Activated effector memory CD4-positive, alpha-beta T cell treated with anti-CD3 and anti-CD28 coated beads, Interleukin-2, amount 50 U/mL, for 16 hours (primary cell): ENCODE data around the gene MRPL24.
A peak's percentile ranks its signal among the peaks of the same experiment; 100 is the strongest.
"Not testable (repeated sequence)": the region's sequence is repeated elsewhere in the genome, so short reads cannot be mapped to it uniquely, and the experiment has no call there.

Experiments
- DNase-seq: peaks from one replicate; pipeline ENCODE4 v3.0.0-alpha.2; 2020

MRPL24 gene

DNA sequence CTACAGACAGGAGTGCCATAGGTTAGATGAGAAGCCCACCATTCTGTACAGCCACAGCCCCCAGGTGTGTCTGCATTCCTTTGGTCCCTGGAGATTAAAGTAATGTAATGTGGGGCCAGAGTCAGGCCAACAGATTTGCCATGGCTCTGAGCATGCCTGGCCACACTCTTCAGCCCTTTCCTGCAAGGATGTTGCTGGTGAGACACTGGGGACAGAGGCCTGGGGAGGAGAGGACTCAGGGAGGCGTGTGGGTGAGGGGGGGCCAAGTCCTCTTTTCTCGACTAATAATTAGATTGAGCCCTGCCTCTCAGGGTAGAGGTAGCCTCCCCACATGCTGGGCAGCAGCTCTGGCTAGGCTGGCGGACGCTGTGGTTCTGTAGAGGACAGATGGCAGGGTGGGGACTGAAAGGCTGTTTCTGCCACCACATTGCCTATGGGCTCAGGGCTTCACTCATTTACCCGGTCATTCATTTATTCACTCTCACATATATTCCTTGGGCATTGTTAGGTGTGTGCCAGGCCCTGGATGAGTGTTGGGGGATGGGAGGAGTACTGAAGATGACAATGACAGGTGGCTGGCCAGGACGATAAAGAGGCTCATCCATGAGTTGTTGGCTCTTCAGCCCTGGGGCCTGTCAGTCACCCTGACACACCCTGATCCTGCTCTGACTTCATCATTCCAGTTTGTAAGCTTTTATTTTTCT is 19.4 kb upstream of the MRPL24 start:
- DNase-seq, result no peak

DNA sequence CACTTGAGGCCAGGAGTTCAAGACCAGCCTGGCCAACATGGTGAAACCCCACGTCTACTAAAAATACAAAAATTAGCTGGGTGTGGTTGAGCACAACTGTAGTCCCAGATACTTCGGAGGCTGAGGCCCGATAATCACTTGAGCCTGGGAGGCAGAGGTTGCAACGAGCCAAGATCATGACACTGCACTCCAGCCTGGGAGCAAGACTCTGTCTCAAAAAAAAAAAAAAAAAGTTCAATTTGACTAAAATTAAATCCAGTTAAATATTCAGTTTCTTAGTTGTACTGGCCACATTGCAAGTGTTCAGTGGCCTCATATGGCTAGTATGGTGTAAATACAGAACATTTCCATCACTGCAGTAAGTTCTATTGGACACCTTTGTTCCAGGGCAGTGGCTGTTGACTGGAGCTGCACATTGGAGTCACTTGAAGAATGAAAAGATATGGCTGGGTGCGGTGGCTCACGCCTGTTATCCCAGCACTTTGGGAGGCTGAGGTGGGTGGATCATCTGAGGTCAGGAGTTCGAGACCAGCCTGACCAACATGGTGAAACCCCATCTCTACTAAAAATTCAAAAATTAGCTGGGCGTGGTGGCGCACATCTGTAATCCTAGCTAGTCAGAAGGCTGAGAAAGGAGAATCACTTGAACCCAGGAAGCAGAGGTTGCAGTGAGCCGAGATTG is 16.8 kb upstream of the MRPL24 start:
- DNase-seq, result not testable (repeated sequence)

DNA sequence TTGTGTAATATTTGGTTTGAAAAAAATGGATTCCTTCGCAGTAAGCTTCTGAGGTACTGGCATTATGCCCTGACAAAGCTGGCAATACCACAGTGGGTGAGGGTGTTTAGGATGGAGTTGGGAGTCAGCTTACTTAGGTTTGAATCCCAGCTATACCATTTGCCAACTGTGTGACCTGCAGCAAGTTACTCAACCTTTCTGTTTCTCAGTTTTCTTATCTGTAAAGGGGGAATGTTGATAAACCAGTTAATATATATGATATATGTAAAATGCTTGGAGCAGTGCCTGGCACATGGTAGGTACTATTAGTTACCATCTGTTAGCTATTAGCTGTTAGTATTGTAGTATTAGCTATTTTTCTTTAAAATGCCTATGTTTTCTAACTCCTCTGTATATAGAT is 15.5 kb upstream of the MRPL24 start:
- DNase-seq, result no peak

DNA sequence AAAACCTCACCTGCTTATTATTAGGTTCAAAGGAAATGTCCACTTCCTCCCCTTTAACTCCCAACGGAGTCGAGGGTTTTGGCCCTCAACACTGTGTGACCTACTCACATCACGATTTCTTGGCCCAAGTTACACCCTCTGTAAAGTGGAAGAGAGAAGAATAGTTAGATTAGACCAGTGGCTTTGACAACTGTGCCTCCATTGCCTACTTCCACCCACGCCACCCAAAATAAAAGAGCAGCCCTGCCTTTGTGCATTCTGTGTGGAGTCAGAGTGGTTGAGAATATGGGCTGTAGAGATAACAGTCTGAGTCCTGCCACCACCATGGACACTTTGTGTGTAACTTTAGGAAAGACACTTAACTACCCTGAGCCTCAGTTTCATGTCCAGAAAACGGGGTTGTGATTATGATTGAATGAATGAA is 14.7 kb upstream of the MRPL24 start:
- DNase-seq, result no peak

DNA sequence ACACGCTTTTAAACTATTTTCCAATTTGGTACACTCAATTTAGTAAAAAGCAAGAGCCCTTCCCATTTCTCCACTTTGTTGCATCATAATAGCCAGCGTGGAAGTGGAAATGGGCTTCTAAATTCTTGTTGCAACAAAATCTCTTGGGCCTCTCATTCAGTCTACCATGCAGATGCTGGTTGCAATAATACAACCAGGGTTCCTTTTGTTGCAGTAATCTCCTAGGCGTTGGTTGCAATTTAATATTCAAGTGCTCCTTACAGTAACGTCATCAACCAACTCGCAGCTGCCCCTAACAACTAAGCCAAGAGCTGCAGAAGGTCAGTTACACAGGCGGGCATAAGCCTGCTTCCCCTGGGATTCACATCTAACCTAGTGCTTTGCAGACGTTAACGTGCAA is 13.3 kb upstream of the MRPL24 start:
- DNase-seq, result no peak

DNA sequence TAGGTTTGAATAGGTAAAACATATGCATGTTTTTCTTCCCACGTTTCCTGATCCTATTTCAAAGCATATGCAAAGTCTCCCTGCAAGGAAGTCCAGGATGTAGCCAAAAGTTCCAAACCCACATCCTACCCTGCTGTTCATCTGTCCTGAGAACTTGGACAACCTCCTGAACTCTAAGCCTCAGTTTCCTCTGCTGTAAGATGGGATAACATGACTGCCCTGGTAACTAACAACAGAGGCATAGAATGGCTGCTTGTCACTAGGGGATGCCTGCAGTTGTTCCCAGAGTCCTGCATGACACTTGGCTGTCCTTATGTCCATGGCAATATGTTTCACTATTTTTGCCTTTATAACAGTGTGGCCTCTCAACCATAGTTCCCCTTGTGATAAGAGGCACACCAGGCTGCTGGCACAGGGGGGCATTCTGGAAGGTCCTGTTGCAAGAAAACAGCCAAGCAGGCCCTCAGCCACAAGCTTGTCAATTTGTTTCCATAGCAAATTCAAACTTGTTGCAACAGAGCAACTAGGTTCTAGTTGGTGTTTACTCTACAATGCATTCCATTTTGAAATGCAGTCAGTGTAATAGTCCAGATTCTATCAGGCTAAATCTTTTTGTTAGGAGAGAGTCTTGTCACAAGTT is 12.1 kb upstream of the MRPL24 start:
- no peak for DNase-seq

DNA sequence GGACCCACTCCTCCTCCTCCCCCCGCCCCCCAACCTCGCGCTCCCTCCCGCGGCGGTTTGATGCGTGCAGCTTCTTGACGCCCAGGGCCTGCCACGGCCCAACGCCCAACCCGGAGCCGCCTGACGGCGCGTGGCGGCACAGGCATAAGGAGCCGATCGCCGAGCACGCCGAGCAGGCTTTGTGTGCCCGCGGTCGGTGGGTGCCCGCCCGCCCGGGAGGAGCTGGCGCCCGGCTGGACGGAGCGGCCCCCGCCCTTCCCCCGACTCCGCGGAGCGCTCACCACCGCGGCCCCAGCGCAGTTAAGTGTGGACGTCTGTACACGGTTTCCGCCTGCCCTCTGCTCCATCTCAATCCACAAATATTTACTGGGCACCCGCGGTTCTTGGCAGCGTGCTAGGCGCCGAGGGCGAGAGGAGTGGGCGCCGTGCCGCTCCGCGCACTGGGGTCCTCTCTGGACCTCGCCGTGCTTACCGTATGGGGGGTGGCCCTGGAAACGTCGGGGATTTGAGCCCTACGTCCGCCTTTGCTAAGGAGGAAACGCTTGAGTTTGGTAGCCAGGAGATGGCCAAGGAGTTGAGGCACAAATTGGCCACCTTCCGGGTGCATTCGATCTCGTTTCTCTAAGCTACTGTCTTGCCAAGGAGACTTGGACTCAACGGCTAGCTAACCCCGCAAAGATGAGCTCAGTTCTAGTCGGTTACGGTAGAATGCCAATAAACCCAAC is 11.0 kb upstream of the MRPL24 start:
- DNase-seq, result peak; percentile 99

DNA sequence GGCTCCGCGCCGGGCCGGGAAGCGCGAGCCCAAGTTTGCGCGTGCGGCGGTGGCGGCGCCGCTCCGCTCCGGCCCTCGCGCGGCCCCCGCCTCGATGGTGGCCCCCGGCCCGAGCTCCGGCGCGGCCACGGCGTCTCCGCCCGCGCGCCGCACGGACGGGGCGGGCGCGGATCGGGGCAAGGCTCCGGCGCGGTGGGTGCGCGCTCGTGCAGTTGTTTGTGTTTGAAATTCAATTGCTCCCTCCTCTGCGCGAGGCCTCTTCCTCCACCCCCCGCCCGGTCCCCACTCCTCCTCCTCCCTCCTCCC is 10.5 kb upstream of the MRPL24 start, which contains the start of gene HDGF:
HDGF (minus strand) TSS at position 225 of the 306 bp plus-strand sequence. CDS start 246 bp downstream, outside the sequence.
- no peak for DNase-seq

DNA sequence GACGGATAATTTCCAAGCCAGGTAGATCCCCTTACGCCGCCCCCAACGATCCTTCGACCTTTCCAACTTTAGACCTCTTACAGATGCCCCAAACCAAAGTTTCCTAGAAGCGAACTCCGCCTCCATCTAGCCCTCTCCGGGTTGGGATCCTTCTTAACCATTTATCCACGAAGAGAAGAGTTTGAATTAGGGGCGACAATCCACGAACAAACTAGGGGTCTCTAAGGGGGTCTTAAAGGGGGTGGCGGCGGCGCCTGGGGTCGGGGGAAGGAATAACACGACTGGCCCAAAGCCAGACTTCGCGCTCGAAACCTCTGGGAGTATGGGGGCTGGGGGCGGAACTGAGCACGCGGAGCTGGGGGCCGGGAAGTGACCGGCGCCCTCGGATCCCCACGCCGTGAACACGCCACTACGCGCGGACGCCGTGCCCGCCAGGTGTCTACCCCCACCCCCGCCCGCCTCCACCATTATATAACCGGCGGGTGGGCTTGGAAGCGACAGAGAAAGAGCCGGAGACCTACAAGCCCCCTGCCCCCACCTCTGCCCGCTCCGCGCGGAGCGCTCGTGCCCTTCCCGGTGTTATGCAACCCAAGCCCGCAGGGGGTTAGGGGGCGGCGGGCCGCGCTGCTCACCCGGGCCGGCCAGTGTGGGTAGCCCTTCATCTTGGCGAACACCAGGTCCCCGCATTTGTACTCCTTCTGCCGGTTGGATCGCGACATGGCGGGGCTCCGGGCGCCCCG is 10.0 kb upstream of the MRPL24 start:
- peak; percentile 80 for DNase-seq

DNA sequence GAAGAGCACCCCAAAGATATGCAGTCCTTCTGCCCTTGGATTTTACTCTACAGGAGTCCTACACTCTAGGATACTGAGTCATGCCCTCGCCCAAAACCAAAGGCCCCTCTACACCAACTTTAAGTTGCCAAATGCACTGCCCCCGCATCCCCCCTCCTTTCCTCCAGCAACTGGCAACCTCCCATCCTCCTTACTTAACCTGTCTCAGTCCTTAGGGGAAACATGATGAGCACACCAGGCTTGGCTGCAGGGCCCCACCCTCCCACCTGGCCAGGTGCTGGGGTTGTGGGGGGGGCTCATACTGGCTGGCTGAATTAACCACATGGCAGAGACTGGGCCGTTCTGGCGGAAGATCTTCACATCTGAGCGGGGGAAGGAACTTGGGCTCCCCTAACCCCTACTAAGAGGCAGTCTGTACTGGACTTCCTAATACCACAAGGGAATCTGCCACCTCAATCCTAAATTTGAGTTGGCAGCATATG is 9.3 kb upstream of the MRPL24 start:
- DNase-seq, result peak; percentile 80

DNA sequence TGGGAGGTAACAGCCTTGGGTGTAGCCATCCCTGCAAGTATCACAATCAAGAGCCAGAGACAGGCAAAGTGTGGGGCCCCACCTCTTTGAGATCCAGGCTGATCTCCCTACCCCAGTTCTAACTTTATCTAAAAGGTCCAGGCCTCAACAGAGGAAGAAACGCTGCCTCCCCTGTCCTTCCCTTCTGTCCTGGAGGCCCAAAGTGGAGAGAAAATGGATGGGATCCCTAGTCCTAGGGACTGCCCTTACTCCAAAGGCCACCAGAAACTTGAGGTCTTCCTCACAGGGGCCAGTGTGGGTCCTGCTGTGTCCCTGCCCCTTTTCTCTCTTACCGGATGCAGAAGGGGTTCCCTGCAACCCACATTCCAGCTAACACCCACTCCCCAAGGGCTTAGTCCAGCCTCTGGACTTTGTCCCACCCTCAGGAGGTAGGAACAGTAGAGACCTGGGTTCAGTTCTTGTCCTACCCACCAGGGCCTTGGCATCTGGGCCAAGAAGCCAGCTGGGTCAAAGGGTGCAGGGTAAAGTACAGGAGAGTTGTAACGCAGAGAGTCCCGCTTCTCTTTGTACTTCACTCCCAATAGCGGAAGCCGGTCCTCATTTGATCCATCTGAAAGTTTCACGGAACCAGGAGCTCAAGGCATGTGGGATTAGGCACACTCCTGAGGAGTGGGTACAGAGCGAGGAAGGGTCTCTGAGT is 8.7 kb upstream of the MRPL24 start:
- no peak for DNase-seq

DNA sequence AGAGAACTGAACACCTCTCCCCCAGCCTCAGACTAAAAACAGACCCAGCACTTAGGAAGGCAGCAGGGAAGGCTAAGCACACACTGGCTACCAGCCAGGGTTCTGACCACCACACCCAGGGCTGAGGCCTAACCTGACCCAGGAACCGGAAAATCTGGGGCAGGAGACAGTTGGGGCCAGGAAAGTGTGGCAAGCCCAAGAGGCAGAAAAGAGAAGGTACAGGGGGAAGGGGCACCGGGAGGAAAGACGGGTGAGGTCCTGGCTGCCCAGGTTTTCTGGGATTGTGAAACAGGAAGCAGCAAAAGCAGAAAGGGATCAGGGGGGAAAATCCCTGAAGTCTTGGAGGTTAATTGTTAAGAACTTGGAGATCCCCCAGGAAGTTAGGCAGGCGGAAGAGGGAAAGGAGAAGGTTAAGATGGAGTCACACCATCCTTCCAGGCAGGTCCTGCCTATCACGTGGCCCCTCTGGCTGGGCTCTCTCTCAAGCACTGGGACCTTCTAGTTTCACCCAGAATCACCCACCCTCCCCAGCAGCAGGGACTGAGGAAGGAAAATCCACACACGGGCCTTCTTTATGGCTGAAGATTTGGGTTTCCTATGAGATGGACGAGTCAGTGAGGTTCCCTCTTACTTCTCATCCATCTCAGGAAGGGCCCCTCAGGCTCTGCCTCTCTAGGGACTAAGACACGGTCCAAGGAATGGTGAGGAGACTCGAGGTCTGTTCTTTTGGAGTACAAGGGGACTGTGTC is 8.0 kb upstream of the MRPL24 start:
- DNase-seq, result peak; percentile 73

DNA sequence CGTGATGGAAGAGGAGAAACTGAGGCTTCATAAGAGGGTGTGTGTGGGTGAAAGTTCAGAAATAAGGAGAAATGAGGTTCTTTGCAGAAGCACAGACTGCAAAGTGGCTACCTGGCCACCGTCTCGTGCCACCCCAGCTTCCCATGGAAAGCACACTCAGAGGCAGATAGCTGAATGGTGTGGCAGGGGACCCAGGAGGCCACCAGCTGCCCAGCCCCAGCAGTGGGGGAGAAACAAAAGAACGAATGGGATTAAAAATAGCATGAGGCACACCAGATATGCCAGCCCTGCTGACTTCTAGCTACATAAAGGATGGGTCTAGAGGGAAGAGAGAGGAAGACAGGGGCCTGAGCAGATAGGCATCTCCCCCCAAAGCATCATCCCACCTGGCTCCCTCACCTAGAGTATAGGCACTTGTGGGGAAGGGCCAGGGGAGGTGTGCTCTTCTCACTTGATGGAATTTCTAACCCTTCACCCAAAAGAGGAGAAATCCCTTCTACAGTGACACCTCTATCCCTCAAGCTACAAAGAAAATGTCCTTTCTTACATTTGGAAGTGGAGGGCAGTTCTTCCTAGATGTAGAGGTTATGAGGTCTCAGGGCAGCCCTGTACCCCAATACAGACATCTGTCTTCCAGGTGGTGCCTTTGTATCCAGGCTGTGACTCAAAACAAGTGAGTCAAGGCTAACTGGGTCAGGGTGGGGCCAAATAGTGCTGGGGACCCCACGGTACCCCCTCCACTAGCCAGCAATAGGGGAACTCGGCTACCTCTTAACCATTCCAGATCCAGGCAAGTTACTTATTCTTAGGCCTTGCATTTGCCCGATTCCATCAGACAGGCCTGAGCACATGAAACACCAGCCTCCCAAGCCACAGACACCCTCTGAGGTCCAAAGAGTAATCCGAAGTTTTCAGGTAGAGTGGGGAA is 7.1 kb upstream of the MRPL24 start:
- DNase-seq, result no peak

DNA sequence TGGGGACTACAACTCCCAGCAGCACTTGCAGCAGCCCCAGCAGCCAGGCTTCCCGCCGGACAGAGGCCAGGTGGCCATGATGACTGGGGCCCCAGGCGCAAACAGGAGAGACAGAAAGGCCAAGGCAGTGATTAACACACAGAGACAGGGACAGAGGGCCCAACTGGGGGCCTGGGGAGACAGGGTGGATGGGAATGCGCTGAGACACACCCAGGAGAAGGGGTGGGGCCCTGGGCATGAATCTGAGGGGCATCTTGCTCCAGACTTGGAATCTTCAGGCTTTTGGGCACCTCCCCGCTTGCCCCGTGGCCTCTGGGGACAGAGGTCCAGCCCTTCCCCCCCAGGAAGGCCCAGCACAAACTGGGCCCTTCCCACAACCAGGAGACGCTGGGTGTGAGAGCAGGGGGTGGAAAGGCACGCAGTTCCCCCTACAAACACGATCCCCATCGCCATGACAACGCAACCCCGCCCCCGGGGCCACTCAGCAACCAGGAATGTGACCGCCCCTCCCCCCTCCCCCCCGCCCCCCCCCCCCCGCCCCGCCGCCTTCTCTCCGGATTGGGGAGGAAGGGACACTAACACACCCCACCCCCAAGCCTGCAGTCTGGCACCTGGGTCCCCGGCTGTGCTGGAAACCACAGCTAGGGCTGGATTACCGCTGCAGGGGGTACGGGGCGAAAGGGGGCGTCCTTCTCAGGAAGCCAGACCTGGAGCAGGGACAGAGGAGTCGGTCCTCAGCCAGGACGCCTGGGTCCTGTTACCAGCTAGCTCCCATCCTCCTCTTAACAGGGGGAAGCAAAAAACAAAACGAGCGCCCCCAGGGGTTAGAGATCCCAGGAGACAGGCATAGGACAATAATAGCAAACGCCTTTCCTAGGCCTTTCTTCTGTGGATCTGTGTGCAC is 6.1 kb upstream of the MRPL24 start:
- peak; percentile 81 for DNase-seq

DNA sequence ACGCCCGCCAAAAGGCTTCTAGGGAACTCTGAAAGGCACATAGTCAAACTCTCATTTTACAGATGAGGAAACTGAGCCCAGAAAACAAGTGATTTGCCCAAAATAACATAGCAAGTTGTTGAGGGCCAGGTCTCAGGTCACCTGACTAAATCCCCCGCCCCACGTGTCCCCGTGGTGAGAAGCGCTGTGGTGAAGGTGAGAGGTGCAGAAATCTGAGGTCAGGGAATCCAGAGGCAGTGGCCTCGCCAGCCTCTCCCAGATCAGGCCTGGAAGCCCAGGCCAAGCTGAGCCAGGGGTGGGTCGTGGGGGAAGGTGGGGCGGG is 5.5 kb upstream of the MRPL24 start:
- DNase-seq, result no peak

DNA sequence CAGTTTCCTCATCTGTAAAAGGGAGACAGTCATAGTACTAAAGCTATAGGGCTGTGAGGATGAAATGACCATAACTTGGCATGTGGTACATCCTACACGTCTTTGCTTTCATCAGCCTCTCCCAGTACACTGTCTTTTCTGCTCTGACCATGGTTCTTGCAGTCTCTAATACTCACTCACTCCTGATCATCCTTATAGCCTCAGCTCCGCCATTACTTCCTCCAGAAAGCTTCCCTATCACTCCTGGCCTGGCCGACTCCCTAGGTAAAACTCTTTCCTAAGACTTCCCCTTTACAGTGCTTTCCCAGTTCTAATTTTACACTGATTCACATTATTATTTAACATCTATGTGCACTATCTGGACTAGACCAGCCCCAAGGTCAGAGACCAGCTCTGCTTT is 5.0 kb upstream of the MRPL24 start:
- no peak for DNase-seq

DNA sequence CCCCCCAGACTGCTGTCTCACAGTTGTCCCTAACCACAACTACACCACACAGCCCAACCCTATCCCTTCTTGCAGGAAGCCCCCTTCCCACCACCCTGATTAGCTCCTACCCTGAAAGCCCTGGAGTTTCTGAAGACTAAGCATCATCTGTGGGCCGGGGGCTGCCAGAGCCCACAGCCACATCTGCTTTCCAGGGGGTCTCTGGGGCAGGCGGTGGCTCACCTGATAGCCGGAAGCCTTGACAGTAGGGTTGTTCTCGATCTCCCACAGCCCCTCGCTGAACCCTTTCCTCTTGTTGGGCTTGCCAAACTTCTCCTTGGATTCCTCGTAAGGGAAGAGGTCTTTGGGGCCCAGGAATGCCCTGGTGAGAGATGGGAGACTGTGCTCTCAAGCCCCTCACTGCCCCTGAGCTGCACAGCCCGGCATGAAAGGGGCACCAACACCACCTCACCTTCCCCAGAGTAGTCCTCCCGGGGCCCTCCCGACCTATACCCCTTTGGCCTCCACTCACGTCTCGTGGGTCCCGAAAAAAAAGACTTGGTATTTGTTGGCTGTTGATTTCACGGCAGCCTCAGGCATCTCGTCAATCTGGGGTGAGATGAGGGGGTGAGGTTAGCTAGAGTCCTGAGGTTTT is 4.0 kb upstream of the MRPL24 start:
- DNase-seq, result no peak

DNA sequence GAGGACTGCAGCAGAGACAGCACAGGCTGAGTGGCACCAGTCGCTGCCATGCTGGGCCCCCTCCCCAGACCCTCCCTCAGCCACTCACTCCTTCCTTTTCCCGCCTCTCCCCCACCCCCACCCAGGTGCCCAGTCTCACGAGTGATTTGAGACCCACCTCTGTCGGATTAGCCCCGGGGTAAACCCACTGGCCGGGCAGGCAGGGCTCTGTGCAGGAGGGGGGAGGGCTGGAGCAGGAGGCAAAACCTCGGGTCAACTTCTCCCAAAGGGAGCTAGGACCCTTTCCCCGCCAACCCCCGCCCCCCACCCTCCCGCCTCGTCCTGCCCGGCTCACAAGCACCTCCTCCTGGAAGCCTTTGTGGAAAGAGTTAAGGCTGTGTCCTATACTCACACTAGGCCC is 3.5 kb upstream of the MRPL24 start:
- DNase-seq, result no peak
